ENCODE measurements around the gene CCDC142.
"Not testable (repeated sequence)": the region's sequence is repeated elsewhere in the genome, so short reads cannot be mapped to it uniquely, and the experiment has no call there.

Gene CCDC142

DNA sequence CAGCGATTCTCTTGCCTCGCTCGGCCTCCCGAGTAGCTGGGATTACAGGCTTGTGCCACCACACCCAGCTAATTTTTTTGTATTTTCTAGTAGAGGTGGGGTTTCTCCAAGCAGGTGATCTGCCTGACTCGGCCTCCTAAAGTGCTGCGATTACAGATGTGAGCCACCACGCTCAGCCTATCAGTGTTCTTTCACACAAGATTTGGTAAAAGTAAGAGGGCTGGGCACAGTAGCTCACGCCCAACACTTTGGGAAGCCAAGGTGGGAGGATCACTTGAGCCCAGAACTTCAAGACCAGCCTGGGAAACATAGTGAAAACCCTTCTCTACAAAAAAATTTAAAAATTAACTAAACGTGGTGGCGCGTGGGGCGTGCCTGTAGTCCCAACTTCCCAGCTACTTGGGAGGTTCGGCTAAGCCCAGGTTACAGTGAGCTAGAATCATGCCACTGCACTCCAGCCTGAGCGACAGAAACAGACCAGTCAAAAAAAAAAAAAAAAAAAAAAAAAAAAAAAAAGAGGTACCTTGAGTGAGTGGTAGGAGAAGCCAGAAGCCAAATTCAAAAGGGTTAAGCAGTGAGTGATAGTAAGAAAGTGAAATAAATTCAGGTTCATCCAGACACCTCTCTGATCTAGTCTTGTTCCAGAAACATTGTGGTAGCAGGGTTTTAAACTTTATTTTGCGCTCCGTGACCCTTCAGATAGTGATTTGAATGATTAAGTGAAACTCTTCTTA is 11.3 kb downstream of the CCDC142 start:
- DNase-seq (ENCODE audit: low read depth in 2 of 2), result no peak

GRCh38 chr2:74470742-74471141 is 12.1 kb downstream of the CCDC142 start:
- DNase-seq (ENCODE audit: low read depth in 2 of 2), result not testable (repeated sequence)

DNA sequence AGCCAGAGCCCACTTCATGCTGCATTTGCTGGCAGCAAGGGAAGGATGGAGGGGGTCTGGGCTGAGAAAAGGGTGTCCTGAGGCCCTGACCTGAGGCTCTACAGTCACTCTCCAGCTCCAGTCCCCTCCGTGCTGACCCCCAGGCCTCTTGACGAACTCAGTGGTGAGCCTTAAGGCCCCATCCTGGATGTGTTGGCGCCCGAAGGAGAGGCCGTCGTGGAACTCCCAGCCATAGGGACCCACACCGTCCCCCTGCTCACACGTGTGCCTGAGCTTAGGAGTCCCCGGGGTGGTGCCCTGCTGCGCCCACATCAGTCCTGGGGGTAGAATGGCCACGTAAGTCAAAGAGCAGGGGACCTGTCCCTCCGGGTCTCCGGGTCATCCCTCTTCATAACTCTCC is 18.4 kb downstream of the CCDC142 start:
- no peak for DNase-seq (ENCODE audit: low read depth in 2 of 2)

- DNase-seq (ENCODE audit: low read depth in 2 of 2), result no peak
These were observed 20.1 kb downstream of the CCDC142 start for GRCh38 chr2:74462786-74463105.

GRCh38 chr2:74462054-74462785 is 20.6 kb downstream of the CCDC142 start:
- DNase-seq (ENCODE audit: low read depth in 2 of 2), result no peak

DNA sequence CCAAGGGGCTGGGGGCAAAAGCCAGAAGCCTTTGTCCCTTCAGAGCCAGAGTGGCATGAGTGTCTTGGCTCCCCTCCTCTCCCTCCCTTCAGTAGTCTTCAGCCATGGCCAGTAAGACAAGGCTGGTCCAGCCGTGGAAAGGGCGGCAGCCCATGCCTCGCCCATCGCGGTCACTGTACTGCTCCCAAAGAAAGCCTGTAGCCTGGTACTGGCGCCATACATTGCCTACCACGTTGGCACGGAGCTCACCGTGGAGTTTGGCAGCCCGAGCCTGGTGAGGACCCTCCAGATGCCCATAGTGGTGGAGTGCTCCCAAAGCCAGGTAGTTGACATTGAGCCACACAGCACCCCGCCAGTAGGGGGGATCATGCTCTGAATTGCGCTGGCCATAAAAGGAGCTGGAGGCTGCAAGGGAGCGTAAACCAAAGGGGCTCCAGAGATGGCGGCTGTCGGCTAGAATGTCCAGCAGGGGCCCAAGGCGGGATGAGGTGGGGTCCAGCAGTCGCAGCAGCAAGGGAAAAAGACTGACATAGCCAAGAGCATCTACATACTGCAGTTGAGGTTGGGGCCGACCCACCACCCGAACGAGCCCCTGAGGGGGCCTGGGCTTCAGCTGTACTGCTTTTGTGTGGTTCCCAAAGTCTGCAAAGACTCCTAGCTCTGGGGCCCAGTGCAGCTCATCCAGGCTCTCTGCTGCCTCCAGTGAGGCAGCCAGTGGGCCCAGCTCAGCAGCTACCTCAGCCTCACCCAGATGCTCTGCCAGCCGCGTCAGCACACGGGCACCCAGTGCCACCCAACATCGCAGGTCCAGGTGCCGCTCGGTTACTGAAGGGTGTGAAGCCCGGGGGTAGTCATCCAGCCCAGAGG is 21.4 kb downstream of the CCDC142 start:
- no peak for DNase-seq (ENCODE audit: low read depth in 2 of 2)

- DNase-seq (ENCODE audit: low read depth in 2 of 2), result not testable (repeated sequence)
These were observed 22.6 kb downstream of the CCDC142 start for GRCh38 chr2:74460187-74460586.

DNA sequence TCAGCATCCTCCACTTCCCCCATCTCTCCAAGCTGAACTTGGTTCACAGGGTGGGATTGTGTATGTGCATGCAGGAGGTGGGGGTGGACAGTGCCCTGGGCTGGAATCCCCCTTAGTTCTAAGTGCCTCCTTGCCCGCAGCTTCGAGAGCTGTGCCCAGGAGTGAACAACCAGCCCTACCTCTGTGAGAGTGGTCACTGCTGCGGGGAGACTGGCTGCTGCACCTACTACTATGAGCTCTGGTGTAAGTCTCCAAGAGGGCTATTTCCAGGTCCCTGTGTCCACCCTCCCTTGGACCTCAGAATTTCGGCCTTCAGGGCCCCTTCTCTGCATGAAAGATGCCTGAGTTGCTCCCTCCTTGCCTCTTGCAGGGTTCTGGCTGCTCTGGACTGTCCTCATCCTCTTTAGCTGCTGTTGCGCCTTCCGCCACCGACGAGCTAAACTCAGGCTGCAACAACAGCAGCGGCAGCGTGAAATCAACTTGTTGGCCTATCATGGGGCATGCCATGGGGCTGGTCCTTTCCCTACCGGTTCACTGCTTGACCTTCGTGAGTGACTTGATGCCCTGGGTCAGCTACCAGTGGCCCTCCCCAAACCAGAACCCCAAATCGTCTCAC is 23.2 kb downstream of the CCDC142 start:
- DNase-seq (ENCODE audit: low read depth in 2 of 2), result not testable (repeated sequence)

- DNase-seq (ENCODE audit: low read depth in 2 of 2), result no peak
These were observed 23.8 kb downstream of the CCDC142 start for GRCh38 chr2:74458938-74459363.

- peak; percentile 98 to 99 for DNase-seq (ENCODE audit: low read depth in 2 of 2)
These were observed 24.5 kb downstream of the CCDC142 start, which contains the start of gene WBP1 for GRCh38 chr2:74458132-74458937. Gene WBP1, plus strand, starts transcription at chr2:74458438. Its CDS starts 165 bp downstream, at chr2:74458603.

DNA sequence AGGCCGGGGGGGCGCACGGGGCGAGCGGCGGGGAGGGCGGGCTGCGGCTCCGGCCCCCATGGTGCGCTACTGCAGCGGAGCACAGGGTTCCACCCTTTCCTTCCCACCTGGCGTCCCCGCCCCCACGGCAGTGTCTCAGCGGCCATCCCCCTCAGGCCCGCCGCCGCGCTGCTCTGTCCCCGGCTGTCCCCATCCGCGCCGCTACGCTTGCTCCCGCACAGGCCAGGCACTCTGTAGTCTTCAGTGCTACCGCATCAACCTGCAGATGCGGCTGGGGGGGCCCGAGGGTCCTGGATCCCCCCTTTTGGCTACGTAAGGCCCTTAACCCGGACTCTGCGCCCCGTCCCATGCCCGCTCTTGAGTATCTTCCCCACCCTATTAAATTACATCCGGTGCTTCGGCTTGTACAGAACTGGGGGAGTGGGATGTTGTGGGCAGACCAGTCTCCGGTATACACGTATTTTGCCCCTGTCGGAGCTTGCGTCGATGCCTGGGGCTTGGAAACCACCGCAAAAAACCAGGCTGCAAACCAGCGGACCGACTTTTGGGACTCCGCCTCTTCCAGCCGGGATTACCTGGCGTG is 25.2 kb downstream of the CCDC142 start:
- peak; percentile 56 to 74 for DNase-seq (ENCODE audit: low read depth in 2 of 2)

DNA sequence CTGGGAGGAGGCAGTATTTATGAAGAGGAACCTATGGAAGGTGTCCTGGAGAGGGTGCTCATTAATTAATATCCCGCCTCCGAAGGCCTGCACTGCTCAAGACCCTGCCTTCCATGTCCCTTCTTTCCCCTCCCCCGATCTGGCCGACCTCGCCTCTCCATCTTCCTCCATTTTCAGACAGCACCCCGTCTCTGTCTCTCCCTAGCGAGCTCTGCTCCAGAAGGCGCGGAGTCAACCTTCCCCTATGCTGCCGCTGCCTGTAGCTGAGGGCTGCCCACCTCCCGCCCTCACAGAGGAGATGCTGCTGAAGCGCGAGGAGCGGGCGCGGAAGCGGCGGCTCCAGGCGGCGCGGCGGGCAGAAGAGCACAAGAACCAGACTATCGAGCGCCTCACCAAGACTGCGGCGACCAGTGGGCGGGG is 25.7 kb downstream of the CCDC142 start:
- no peak for DNase-seq (ENCODE audit: low read depth in 2 of 2)

- peak; percentile 95 to 98 for DNase-seq (ENCODE audit: low read depth in 2 of 2)
These were observed 27.9 kb downstream of the CCDC142 start, which contains the start of gene INO80B for GRCh38 chr2:74454654-74455511. Gene INO80B, plus strand, starts transcription at chr2:74455087. Its CDS starts 30 bp downstream, at chr2:74455117.

- no peak for DNase-seq (ENCODE audit: low read depth in 2 of 2)
These were observed 32.1 kb downstream of the CCDC142 start for GRCh38 chr2:74450570-74451190.

- no peak for DNase-seq (ENCODE audit: low read depth in 2 of 2)
These were observed 34.0 kb downstream of the CCDC142 start for GRCh38 chr2:74448771-74449170.

GRCh38 chr2:74447230-74447999 is 35.4 kb downstream of the CCDC142 start:
- no peak for DNase-seq (ENCODE audit: low read depth in 2 of 2)

DNA sequence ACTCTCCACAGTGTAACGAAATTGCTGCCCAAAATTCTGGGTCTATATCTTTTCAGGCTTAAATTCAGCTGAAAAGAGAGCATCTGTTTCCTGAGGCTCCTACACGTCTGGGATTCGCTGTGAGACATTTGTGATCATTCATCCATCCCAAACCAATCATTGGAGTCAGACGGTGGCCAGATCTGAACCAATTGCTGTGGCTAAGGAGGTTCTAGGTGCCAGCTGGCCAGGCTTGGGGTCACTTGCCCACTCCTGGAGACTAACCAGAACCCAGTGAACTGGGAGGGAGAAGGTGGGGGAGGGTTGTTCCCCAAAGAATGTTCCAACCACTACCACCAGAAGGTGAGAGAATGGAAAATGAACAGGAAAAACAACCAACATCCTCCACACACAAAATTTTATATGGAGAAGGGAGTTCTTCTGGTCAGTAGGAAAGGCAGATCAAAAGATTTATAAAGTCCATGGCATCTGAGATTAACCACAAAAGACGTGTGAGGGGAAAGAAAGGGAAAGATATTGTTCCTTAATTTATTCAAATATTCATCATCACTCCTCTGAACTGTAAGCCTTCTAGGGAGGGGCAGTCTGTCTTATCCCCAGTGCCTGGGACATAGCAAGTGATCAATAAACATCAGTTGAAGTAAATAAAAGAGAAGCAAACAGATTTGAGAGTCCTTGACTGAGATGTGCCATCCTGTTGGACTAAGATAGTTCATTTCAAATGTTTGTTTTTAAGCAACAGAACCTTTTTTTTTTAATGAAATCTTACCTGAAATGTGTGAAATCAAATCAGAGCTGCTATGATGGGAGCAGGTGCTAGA is 38.1 kb downstream of the CCDC142 start:
- DNase-seq (ENCODE audit: low read depth in 2 of 2), result no peak
